Smooth muscle cell (in vitro differentiated cells): ENCODE results near the gene TTC7B. TPM values are rescaled to one million over a fixed set of nuclear protein-coding genes. Genes with fewer than 3 reads are reported as not detected.

Experiments
- DNase-seq: peaks from one replicate; lab custom pipeline; 2025; ENCODE audit not compliant: unreplicated experiment; lab: John Stamatoyannopoulos, UW
- H2AFZ ChIP-seq: fragments of 200-600 bp; sonication (generic); 2 replicates; pipeline ENCODE4 v1.6.0; 2016; ENCODE audit warnings: antibody characterized with exemption, low read depth, mild to moderate bottlenecking
- H3F3A ChIP-seq: fragments of 200-600 bp; sonication (generic); 2 replicates; pipeline ENCODE4 v1.6.0; 2017; ENCODE audit warnings: antibody characterized with exemption, low read depth
- H3K27ac ChIP-seq: fragments of 200-600 bp; sonication (generic); 2 replicates; pipeline ENCODE4 v1.5.1; 2016; ENCODE audit warnings: low read depth, mild to moderate bottlenecking
- H3K27me3 ChIP-seq: fragments of 200-600 bp; sonication (generic); 2 replicates; pipeline ENCODE4 v1.6.1; 2016; ENCODE audit warnings: low read depth, mild to moderate bottlenecking
- H3K36me3 ChIP-seq: fragments of 200-600 bp; sonication (generic); 2 replicates; pipeline ENCODE4 v1.5.1; 2016; ENCODE audit warnings: low read depth
- H3K4me1 ChIP-seq: fragments of 200-600 bp; sonication (generic); 2 replicates; pipeline ENCODE4 v1.5.1; 2016; ENCODE audit warnings: low read depth
- H3K4me2 ChIP-seq: fragments of 200-600 bp; sonication (generic); 2 replicates; pipeline ENCODE4 v1.6.0; 2016; ENCODE audit warnings: mild to moderate bottlenecking
- H3K4me3 ChIP-seq: fragments of 200-600 bp; sonication (generic); 2 replicates; pipeline ENCODE4 v1.5.1; 2016; ENCODE audit warnings: mild to moderate bottlenecking
- H3K79me2 ChIP-seq: fragments of 200-600 bp; sonication (generic); 2 replicates; pipeline ENCODE4 v1.6.0; 2016; ENCODE audit warnings: low read depth, mild to moderate bottlenecking
- H3K9ac ChIP-seq: fragments of 200-600 bp; sonication (generic); 2 replicates; pipeline ENCODE4 v1.6.0; 2016; ENCODE audit warnings: low read depth
- H3K9me3 ChIP-seq: fragments of 200-600 bp; sonication (generic); replicated peaks from 2 replicates; pipeline ENCODE4 v1.5.1; 2016; ENCODE audit warnings: low read depth
- H4K20me1 ChIP-seq: fragments of 200-600 bp; sonication (generic); 2 replicates; pipeline ENCODE4 v1.6.0; 2016; ENCODE audit warnings: low read depth
- WGBS: methylation state at CpG from one replicate; pipeline ENCODE4 v1.1.7; 2016; ENCODE audit warnings: low lambda C conversion rate; 5-methylcytosine and 5-hydroxymethylcytosine counted together
- polyA plus RNA-seq: library from polyadenylated mRNA; unstranded; fragments of >200 nt; fragmentation: Nextera tagmentation; extraction: Ambion mirVana; gene quantifications from 2 replicates; pipeline ENCODE4 v1.2.1, GENCODE V29; 2016
- total RNA-seq: library from RNA; depleted of rRNA; stranded (reverse); fragments of >200 nt; gene quantifications from 2 replicates; pipeline ENCODE4 v1.2.3, GENCODE V29; 2014
- TF ChIP-seq, protein P1 (sequence below): fragments of 200-600 bp; sonication (generic); IDR thresholded peaks from 2 replicates; pipeline ENCODE4 v1.5.1; 2017; ENCODE audit warnings: borderline replicate concordance, mild to moderate bottlenecking, antibody characterized with exemption; ENCODE audit not compliant: insufficient read depth, poor library complexity, severe bottlenecking

Gene TTC7B
- total and polyA plus RNA-seq, 2 experiments from 2014 or later: 22.1 to 54.1 TPM

DNA sequence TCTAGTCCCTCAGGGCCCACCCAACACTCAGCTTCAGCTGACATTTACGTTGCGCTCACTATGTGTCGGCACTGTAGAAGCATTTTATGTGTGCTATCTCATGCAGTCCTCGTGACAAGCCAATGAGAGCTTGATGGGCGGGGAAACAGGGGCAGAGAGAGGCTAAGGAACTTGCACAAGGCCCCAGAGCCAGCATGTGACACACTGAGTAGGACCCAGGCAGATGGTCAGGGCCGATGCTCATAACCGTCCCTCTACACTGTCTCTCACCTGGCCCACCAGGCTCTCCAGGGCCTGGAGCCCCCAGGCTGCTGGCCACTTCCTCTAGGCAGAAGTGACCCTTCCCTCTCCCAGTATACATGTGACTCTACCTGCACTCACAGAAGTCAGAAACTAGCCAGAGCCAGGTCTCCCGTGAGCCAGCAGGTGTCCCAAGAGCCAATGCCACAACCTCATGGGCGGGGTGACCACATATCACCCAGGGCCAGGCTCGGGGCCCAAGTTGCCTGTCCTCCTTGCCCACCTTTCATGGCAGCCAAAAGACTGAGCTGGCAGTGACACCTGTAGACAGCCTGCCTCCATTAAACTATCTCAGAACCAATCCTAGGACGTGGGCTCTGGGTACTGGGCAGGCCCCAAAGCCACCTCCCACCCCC, 38.3 kb downstream of the TTC7B start:
- WGBS: 94% methylated on average over 11 of the region's 11 CpGs
- Histone ChIP-seq H3K27me3 (no peaks in the 10 kb centered on the region), H3K4me2 (no peak overlapping the region), H2AFZ (no peak overlapping the region), H3F3A (no peaks in the 10 kb centered on the region), H3K4me3 (no peak overlapping the region), H3K79me2 (no peaks in the 10 kb centered on the region), H3K9me3 (no peaks in the 10 kb centered on the region), H3K9ac (no peak overlapping the region), H4K20me1 (no peaks in the 10 kb centered on the region), H3K27ac (no peak overlapping the region), H3K36me3 (no peaks in the 10 kb centered on the region), H3K4me1 (no peaks in the 10 kb centered on the region)
- TF ChIP-seq, protein P1, sequence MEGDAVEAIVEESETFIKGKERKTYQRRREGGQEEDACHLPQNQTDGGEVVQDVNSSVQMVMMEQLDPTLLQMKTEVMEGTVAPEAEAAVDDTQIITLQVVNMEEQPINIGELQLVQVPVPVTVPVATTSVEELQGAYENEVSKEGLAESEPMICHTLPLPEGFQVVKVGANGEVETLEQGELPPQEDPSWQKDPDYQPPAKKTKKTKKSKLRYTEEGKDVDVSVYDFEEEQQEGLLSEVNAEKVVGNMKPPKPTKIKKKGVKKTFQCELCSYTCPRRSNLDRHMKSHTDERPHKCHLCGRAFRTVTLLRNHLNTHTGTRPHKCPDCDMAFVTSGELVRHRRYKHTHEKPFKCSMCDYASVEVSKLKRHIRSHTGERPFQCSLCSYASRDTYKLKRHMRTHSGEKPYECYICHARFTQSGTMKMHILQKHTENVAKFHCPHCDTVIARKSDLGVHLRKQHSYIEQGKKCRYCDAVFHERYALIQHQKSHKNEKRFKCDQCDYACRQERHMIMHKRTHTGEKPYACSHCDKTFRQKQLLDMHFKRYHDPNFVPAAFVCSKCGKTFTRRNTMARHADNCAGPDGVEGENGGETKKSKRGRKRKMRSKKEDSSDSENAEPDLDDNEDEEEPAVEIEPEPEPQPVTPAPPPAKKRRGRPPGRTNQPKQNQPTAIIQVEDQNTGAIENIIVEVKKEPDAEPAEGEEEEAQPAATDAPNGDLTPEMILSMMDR: no peak
- no peak for DNase-seq

DNA sequence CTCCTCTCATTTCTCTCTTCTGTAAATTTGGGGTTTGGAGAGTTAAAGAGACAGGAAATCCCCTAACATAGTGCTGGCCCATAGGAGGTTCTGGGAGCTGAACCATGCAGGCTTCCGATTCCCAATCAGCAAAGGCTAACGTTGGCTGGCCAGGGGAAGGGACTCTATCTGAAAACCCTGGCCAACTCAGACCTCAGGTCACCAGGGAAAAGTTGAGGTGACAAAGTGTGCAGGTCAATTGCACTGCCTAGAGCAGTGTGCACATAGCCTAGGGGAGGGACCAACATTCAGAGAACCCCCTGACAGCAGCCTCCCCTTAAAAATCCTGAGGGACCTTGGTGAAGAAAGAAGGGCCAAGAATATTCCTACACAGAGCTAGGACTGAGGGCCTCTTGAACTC, 38.9 kb downstream of the TTC7B start:
- Histone ChIP-seq H3F3A (no peaks in the 10 kb centered on the region), H3K9ac (no peak overlapping the region), H3K4me1 (no peaks in the 10 kb centered on the region), H3K27ac (no peak overlapping the region), H4K20me1 (no peaks in the 10 kb centered on the region), H3K4me3 (no peak overlapping the region), H3K4me2 (no peak overlapping the region), H3K79me2 (no peaks in the 10 kb centered on the region), H3K27me3 (no peaks in the 10 kb centered on the region), H3K36me3 (no peaks in the 10 kb centered on the region), H3K9me3 (no peaks in the 10 kb centered on the region), H2AFZ (no peak overlapping the region)
- TF ChIP-seq, protein P1: no peak
- WGBS: 94% methylated on average over 2 of the region's 2 CpGs
- DNase-seq: no peak

DNA sequence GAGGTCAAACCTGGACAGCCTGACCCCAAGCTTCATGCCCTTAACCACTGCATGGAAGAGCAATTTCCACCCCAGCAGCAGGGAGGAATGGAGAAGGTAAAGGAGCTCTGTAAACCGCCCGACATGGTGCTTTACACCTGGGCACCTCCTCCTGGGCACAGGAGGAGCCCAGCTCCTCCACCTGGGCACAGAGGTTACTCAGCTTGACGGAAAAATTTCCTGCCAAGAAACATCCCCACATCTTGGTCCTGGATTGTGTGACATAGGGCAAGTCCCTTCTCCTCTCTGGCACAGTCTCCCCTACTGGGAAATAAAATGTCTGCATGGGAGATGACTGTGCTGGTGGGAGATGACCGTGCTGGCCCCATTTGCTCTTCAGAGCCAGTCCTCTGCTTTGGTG, 40.8 kb downstream of the TTC7B start:
- TF ChIP-seq, protein P1: no peak
- WGBS: 100% methylated on average over 4 of the region's 4 CpGs
- no peaks in the 10 kb centered on the region for H3K79me2 ChIP-seq
- no peak overlapping the region for H2AFZ ChIP-seq
- DNase-seq: no peak
- H3K36me3 ChIP-seq: no peaks in the 10 kb centered on the region
- H3K4me1 ChIP-seq: no peaks in the 10 kb centered on the region
- H4K20me1 ChIP-seq: no peaks in the 10 kb centered on the region
- no peaks in the 10 kb centered on the region for H3F3A ChIP-seq
- no peak overlapping the region for H3K27ac ChIP-seq
- no peaks in the 10 kb centered on the region for H3K9me3 ChIP-seq
- H3K4me2 ChIP-seq: no peak overlapping the region
- H3K9ac ChIP-seq: no peak overlapping the region
- H3K4me3 ChIP-seq: no peak overlapping the region
- H3K27me3 ChIP-seq: no peaks in the 10 kb centered on the region

DNA sequence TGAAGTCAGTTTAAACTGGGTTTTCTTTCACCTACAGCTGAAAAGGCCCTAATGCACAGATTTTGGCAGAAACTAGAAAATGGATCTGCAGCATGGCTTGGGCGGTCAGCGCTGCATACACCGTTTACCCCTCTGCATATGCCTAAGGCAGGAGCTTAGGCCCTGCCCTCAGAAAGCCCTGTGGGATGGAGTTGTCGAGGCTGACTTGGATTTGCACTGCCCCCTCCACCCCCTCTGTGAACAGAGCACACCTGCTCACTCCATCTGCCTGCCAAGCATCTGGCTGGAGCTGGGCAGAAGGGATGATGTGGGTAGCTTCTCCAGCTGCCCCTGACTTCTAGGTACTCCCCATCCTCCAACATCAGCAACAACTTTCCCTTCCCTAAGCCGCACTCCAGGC, 41.9 kb downstream of the TTC7B start:
- TF ChIP-seq, protein P1: no peak
- Histone ChIP-seq H3K4me2 (no peak overlapping the region), H3F3A (no peaks in the 10 kb centered on the region), H3K9me3 (peaks cover 2% of the 10 kb centered on the region), H3K27ac (no peak overlapping the region), H3K36me3 (peaks cover 4% of the 10 kb centered on the region), H3K4me3 (no peak overlapping the region), H3K79me2 (no peaks in the 10 kb centered on the region), H2AFZ (no peak overlapping the region), H3K9ac (no peak overlapping the region), H3K27me3 (no peaks in the 10 kb centered on the region), H4K20me1 (no peaks in the 10 kb centered on the region), H3K4me1 (no peaks in the 10 kb centered on the region)
- no peak for DNase-seq
- WGBS: 95% methylated on average over 5 of the region's 5 CpGs
